Activated CD8-positive, alpha-beta T cell treated with anti-CD3 and anti-CD28 coated beads for 36 hours (primary cell): ENCODE results near the gene DNMT3L. TPM values are rescaled to one million over a fixed set of nuclear protein-coding genes. Genes with fewer than 3 reads are reported as not detected.

ENCODE experiments used
- ATAC-seq: fragments of 200-7000 bp; cut with Tn5 transposase; one replicate; pipeline ENCODE4 v1.10.0; 2021; ENCODE audit warnings: mild to moderate bottlenecking, moderate library complexity
- CTCF ChIA-PET: fragments of 350-600 bp; sonication (Branson Sonifier 250); formaldehyde crosslinking; loops from one replicate; lab custom pipeline; 2021; ENCODE audit warnings: antibody characterized with exemption; lab: Charles Lee
- POLR2A ChIA-PET: fragments of 350-600 bp; sonication (Branson Sonifier 250); formaldehyde crosslinking; loops from one replicate; lab custom pipeline; 2021; ENCODE audit warnings: antibody characterized with exemption; lab: Charles Lee
- DNase-seq: peaks from one replicate; pipeline ENCODE4 v3.0.0-alpha.2; 2020
- H3K27ac Mint-ChIP-seq: one replicate; pipeline ENCODE4 v1.8.0; 2021; ENCODE audit warnings: mild to moderate bottlenecking, mixed read lengths
- H3K27me3 Mint-ChIP-seq: one replicate; pipeline ENCODE4 v1.8.0; 2021; ENCODE audit warnings: mixed read lengths
- H3K36me3 Mint-ChIP-seq: one replicate; pipeline ENCODE4 v1.8.0; 2021; ENCODE audit warnings: low read depth, mixed read lengths
- H3K4me1 Mint-ChIP-seq: one replicate; pipeline ENCODE4 v1.8.0; 2021; ENCODE audit warnings: low read depth, mixed read lengths
- H3K4me3 Mint-ChIP-seq: one replicate; pipeline ENCODE4 v1.8.0; 2021; ENCODE audit warnings: mild to moderate bottlenecking, moderate library complexity, mixed read lengths
- H3K9me3 Mint-ChIP-seq: one replicate; pipeline ENCODE4 v1.8.0; 2021; ENCODE audit warnings: mixed read lengths
- intact Hi-C: fragments of 100-400 bp; cut with micrococcal nuclease; formaldehyde crosslinking; loops from one replicate; pipeline ENCODE4 v1.10.0; 2022
- total RNA-seq, 2 experiments: library from RNA; stranded (reverse); gene quantifications; one replicate each; pipeline ENCODE4 v1.2.3, GENCODE V29; 2021
- TF ChIP-seq, protein P1 (sequence below): fragments of 200-600 bp; IDR thresholded peaks from one replicate; pipeline ENCODE4 v1.8.0; 2022; ENCODE audit warnings: antibody characterized with exemption, mild to moderate bottlenecking

DNMT3L gene
- total RNA-seq = not detected

DNA sequence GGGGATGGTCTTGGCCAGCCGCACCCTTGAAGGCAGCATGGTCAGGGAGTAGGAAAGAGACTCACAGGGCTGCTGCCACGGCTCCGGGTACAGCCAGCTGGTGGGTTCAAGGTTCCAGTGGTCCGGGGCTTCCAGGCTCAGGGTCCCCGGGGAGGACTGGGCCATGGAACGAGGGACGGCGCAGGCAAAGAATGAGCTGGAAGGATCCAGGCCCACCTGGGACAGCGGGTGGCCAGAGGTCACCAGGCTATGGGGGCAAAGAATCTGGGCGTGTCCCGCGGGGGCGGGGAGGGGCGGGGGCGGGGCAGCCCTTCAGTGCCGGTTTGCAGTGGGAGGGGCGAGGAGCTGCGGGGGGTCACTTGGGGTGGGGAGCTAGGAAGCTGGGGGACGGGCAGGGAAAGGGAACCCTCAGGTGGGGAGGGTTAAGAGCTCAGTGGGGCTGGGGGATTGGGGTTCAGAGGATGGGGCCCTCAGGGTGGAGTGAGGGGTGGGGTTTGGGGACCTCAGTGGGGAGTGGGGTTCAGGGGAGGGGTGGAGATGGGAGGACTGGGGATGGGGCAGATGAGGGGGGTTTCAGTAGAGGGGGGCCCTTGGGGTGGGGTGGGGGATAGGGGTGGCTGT, at the start of gene DNMT3L:
TSS of gene DNMT3L (minus strand) at position 223 of the 621 bp plus-strand sequence. CDS start 638 bp downstream, outside the sequence.
- intact Hi-C loops = no loop called here
- no peaks in the 10 kb centered on the region for H3K4me1 Mint-ChIP-seq
- POLR2A ChIA-PET = no interaction called here
- CTCF ChIA-PET = no interaction called here
- no peaks in the 10 kb centered on the region for H3K27me3 Mint-ChIP-seq
- no peak within 1 kb of the TSS for H3K27ac Mint-ChIP-seq
- no peaks in the 10 kb centered on the region for H3K9me3 Mint-ChIP-seq
- H3K4me3 Mint-ChIP-seq = no peak within 1 kb of the TSS
- DNase-seq (no peak), ATAC-seq (no peak)
- H3K36me3 Mint-ChIP-seq = no peaks in the 10 kb centered on the region
- TF ChIP-seq, protein P1, sequence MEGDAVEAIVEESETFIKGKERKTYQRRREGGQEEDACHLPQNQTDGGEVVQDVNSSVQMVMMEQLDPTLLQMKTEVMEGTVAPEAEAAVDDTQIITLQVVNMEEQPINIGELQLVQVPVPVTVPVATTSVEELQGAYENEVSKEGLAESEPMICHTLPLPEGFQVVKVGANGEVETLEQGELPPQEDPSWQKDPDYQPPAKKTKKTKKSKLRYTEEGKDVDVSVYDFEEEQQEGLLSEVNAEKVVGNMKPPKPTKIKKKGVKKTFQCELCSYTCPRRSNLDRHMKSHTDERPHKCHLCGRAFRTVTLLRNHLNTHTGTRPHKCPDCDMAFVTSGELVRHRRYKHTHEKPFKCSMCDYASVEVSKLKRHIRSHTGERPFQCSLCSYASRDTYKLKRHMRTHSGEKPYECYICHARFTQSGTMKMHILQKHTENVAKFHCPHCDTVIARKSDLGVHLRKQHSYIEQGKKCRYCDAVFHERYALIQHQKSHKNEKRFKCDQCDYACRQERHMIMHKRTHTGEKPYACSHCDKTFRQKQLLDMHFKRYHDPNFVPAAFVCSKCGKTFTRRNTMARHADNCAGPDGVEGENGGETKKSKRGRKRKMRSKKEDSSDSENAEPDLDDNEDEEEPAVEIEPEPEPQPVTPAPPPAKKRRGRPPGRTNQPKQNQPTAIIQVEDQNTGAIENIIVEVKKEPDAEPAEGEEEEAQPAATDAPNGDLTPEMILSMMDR = no peak

- intact Hi-C loops = no loop called here
- CTCF ChIA-PET = interaction anchor here (1.6 kb wide), 1 partner anchor 10 kb away, joined by 4 read pairs; no protein-coding TSS in a partner anchor
- no peaks in the 10 kb centered on the region for H3K27me3 Mint-ChIP-seq
Observed at GRCh38 chr21:44310628-44311507, 49.2 kb upstream of the DNMT3L start.

DNA sequence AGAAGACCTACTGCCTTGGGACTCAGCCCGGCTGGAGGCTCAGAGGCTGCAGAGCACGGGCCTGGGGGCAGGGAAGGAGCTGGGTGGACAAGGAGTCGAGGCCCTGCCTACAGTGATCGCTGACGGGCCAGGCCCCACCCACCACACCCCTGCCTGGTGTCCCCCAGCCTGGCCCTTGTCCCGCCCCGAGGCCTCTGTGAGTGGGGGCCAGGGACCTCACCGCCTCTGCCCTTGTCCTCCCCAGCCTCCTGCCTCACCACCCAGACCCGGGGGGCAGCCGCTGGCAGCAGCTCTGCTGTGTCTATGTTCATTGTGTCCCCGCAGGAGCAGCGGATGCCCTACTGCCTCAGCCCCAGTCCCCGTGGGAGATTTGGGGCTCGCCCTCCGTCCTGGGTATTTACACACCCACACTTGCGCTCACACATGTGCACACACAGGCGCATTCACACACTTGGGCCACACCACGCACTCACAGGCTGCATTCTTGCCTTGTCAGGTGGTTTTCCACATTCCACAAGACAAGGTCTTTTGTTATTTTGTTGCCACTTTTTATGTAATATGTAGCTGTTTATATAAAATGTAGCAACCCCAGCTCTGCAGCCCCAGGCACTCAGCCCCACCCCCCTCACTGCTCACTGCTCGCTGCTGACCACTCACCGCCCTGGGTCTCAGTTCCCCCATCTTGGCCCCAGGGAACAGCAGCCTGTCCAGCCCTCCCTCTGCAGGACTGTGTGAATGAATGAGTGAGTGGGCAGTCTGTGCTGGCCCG, 45.4 kb upstream of the DNMT3L start:
- ChIA-PET POLR2A (interaction anchor here (0.6 kb wide), 1 partner anchor 181 kb away, joined by 4 read pairs; no protein-coding TSS in a partner anchor), CTCF (no interaction called here)
- DNase-seq (no peak), ATAC-seq (no peak)
- Mint-ChIP-seq H3K27ac (no peak overlapping the region), H3K27me3 (no peaks in the 10 kb centered on the region), H3K36me3 (peaks cover 11% of the 10 kb centered on the region), H3K4me3 (no peak overlapping the region), H3K4me1 (peaks cover 22% of the 10 kb centered on the region), H3K9me3 (no peaks in the 10 kb centered on the region)
- TF ChIP-seq, protein P1 = no peak
- intact Hi-C loops = no loop called here

More at GRCh38 chr21:44310628-44311507, 49.2 kb upstream of the DNMT3L start:
- Mint-ChIP-seq H3K27ac (no peak overlapping the region), H3K4me3 (no peak overlapping the region), H3K9me3 (no peaks in the 10 kb centered on the region), H3K4me1 (peaks cover 2% of the 10 kb centered on the region), H3K36me3 (peaks cover 9% of the 10 kb centered on the region)
- TF ChIP-seq, protein P1 = no peak
- ATAC-seq (no peak), DNase-seq (no peak)
- POLR2A ChIA-PET = interaction anchor here (1.1 to 1.2 kb wide), 2 partner anchors 13 to 18 kb away, joined by 3 read pairs; no protein-coding TSS in a partner anchor

GRCh38 chr21:44305691-44306090, 44.0 kb upstream of the DNMT3L start:
- H3K4me1 Mint-ChIP-seq = peaks cover 34% of the 10 kb centered on the region
- H3K27me3 Mint-ChIP-seq = no peaks in the 10 kb centered on the region
- TF ChIP-seq, protein P1 = no peak
- no peak for ATAC-seq
- H3K36me3 Mint-ChIP-seq = peaks cover 8% of the 10 kb centered on the region
- ChIA-PET POLR2A (no interaction called here), CTCF (interaction anchor here (1.4 kb wide), 1 partner anchor 16 kb away, joined by 3 read pairs; no protein-coding TSS in a partner anchor)
- H3K27ac Mint-ChIP-seq = no peak overlapping the region
- no peak for DNase-seq
- H3K9me3 Mint-ChIP-seq = no peaks in the 10 kb centered on the region
- no peak overlapping the region for H3K4me3 Mint-ChIP-seq
- intact Hi-C loops = no loop called here
